ENCODE data around the gene NFKBIA.
A peak's percentile ranks its signal among the peaks of the same experiment; 100 is the strongest.

- peak in 2 of 4 donors; percentile 6 to 53 for TF ChIP-seq CTCF (IDR thresholded peaks at IDR 0.05)
- TF ChIP-seq POLR2A (IDR thresholded peaks at IDR 0.05), result peak; percentile 88
These were observed 51.0 kb downstream of the NFKBIA start for GRCh38 chr14:35353409-35354172.

Data from right lobe of liver (tissue), 4 donors.